ENCODE measurements around the gene RASD1.

Gene RASD1

GRCh38 chr17:17526369-17526768, 30.2 kb upstream of the RASD1 start:
- DNase-seq = no peak

DNA sequence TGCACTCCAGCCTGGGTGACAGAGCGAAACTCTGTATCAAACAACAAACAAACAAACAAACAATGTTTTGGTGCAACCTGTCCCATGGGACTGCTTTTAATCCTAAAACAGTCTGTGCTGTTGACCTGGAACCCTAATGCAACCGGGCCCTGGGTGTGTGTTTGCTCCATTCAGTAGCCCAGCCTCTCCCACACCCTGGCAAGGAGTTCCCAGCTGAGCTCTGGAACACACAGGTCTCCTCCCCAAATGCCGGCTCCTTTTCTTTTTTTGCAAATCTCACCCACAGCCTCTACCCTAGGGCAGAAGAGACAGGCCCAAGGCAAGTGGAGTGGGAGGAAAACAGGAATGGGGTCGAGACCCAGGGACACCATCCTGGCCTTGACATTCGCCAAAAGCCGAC, 29.8 kb upstream of the RASD1 start:
- no peak for DNase-seq

DNA sequence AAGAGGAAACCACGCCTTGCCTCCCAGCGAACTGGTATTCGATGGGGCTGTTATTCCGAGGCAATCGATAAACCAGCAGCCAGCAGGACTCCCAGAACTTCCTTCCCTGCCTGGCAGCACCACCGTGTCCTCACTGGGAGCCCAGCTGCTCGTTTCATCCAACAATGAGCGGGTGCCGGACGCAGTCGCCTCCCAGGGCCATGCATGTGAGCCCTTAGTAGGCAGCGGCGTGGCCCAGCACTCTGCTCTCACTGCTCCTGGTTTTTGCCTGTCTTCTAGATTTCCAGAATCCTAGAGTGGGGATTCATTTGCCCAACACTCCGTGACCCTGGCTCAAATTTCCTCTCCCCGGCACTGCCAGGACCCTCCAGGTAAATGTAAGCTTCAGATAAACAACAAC, 29.1 kb upstream of the RASD1 start:
- DNase-seq = no peak

DNA sequence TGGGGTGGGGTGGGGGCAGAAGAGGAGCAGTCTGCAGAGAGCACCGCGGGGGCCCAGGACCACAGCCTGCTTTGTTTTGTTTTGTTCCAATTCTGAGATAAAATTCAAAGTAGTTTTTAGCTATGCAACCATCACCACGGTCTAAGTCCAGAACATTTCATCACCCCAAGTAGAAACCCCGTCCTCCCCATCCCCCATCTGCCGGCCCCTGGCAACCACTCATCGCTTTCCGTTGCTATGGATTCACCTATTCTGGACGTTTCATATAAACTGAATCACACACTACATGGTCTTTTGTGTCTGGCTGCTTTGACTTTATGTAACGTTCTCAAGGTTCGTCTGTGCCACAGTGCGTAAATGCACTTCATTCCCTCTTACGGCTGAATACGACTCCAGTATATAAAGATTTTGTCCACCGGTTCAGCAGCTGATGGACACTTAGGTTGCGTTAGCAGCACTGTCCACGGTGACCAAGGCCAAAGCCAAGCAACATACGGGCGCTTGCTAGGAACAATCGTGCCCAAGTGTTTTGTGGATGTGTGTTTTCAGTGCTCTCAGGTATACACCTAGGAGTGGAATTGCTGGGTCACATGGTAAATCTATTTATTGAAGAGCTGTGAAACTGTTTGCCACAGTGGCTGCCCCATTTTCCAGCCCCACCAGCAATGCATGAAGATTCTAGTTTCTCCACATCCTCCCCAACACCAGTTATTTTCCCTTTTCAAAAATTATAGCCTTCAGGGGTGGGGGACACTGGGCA, 27.7 kb upstream of the RASD1 start:
- no peak for DNase-seq

DNA sequence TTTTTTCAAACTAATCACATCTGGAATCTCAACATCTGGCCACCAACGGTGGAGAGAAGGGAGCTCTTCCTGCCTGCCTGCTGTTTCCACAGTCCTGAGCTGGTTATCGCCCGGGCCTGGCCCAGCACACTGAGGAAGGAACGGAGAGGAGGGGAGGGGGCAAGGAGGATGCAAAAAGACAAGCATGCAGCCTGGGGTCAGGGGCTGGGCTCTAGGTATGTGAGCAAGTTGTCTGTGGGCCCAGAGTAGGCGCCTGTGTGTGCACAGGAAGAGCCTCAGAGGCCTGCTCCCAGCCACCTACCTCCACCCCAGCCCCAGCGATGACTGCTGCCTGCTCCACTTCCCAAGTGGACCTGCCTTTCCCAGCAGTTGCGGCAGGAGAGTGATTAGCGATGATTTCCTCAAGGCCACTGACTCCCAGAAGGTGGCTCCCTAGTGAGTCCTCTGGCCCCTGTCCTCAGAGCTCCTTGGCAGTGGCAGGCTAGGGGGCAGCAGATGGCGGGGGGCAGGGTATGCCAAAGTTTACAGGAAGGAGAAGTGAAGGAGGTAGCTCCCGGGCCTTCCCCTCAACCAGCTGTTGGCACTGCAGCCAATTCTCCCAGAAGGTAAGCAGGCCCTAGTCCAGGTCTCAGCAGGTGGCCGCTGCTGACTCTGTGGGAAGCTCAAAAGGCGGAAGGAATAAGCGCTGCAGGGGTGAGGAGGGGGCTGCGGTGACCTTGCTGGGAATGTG, 27.0 kb upstream of the RASD1 start:
- no peak for DNase-seq

DNA sequence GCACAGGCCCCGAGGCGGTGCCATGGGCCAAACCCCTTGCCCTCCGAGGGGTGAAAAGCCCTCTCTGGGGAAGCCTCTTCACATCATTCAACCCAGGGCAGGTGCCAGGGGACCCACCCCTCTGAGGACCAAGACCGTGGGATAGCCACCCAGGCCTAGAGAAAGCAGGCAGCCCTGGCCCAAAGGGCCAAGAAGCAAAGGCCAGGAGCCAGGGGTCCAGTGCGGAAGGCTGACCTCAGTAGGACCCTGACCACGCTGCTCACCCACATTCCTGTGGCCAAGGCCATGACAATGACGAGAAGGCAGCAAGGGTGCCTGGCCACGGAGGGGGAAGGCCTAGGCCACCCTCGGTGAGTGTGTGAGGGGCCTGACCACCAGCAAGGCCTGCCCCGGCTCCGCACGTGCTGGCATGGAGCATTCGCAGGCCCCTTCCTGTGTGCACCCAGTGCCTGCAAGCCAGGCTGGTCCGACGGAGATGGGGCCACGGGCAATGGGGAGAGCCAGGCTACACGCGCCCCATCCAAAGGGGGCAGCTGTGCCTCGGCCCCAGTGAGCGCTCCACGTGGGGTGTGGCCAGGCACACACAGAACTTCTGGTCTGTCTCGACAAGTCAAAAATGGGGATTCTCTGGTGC, 24.5 kb upstream of the RASD1 start:
- DNase-seq = no peak

GRCh38 chr17:17519886-17520285, 23.7 kb upstream of the RASD1 start:
- DNase-seq = no peak

GRCh38 chr17:17518951-17519350, 22.8 kb upstream of the RASD1 start:
- DNase-seq = no peak

DNA sequence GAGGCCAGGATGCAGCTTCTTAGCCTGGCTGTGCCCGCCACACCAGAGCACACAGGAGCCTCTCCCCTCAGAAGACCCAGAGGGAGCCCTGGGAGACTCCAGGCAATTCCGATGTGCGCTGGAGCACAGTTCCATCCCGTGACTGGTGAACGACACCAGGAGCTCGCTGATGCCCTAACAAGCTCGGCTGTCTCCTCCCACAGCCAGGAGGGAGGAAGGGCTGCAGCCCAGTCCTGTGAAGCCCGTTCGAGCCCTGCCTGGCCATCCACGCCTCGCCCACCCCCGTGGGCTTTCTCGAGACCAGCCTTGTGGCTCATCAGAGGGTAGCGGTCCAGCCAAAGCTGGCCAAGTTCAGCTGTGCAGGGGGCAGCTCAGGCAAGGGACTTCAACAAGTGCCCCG, 21.8 kb upstream of the RASD1 start:
- no peak for DNase-seq

GRCh38 chr17:17516941-17517720, 20.9 kb upstream of the RASD1 start:
- no peak for DNase-seq

- DNase-seq = no peak
These were observed 20.0 kb upstream of the RASD1 start for GRCh38 chr17:17515934-17516930.

GRCh38 chr17:17514993-17515933, 19.1 kb upstream of the RASD1 start:
- no peak for DNase-seq

DNA sequence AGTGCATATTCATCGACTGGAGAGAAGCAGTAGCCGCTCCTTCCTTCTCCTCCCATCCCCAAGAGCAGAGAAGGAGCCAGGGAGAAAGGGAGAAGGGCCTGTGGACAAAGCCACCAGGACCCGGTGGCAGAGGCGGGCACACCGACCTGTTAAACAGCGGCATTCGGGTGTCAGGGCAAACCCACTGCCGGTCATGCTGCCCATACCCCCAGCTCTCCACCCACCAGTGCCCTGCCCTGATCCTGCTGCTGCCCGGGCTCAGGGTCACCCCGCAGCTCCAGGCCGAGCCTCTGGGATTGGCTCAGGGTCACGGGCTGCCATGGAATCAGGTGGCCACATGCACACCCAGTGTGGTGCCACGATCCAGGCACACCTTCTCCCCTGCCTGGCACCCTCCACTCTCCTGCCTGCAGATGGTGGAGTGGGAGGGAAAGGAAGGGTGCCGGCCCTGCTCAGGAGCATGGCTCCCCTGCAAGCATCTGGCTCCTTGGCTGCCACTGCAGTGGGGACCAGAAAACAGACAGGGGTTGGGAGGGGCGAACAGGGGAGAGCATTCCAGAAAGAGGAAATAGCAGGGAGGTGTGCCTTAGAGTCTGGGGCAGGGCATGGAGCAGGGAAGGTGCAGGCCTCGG, 18.3 kb upstream of the RASD1 start:
- DNase-seq = no peak

GRCh38 chr17:17513626-17514025, 17.4 kb upstream of the RASD1 start:
- DNase-seq = no peak

- DNase-seq = no peak
These were observed 16.7 kb upstream of the RASD1 start for GRCh38 chr17:17512866-17513265.

- no peak for DNase-seq
These were observed 16.0 kb upstream of the RASD1 start for GRCh38 chr17:17511881-17512858.

GRCh38 chr17:17511293-17511741, 15.1 kb upstream of the RASD1 start:
- DNase-seq = no peak

- no peak for DNase-seq
These were observed 14.5 kb upstream of the RASD1 start for GRCh38 chr17:17510456-17511292.

All from stimulated activated CD4-positive, alpha-beta T cell treated with anti-CD3 and anti-CD28 coated beads, Interleukin-4, amount 100 ng/mL, for 24 hours (primary cell).